Trophoblast cell (in vitro differentiated cells and primary cell): Measurements from ENCODE around the gene CCDC80.
"Not testable (repeated sequence)": the region's sequence is repeated elsewhere in the genome, so short reads cannot be mapped to it uniquely, and the experiment has no call there.

Experiments
- DNase-seq, 2 donors: peaks; one replicate each; pipeline ENCODE4 v3.0.0-alpha.2; 2016
- H2AFZ ChIP-seq: 2 replicates; pipeline ENCODE4 v1.6.1; 2013; ENCODE audit warnings: low read length, moderate library complexity, mild to moderate bottlenecking; ENCODE audit not compliant: insufficient read depth, poor library complexity
- H2AK5ac ChIP-seq: 2 replicates; pipeline ENCODE4 v1.6.1; 2013; ENCODE audit warnings: mild to moderate bottlenecking, low read length
- H2BK120ac ChIP-seq: 2 replicates; pipeline ENCODE4 v1.6.1; 2013; ENCODE audit warnings: low read length, mild to moderate bottlenecking, moderate library complexity; ENCODE audit not compliant: insufficient read depth, poor library complexity
- H2BK12ac ChIP-seq: 2 replicates; pipeline ENCODE4 v1.6.1; 2013; ENCODE audit warnings: mild to moderate bottlenecking, low read length, moderate library complexity
- H2BK5ac ChIP-seq: 2 replicates; pipeline ENCODE4 v1.6.1; 2013; ENCODE audit warnings: low read length, low read depth, moderate library complexity, mild to moderate bottlenecking; ENCODE audit not compliant: poor library complexity
- H3K14ac ChIP-seq: 2 replicates; pipeline ENCODE4 v1.6.1; 2013; ENCODE audit warnings: mild to moderate bottlenecking, low read length
- H3K18ac ChIP-seq: 2 replicates; pipeline ENCODE4 v1.6.1; 2013; ENCODE audit warnings: mild to moderate bottlenecking, low read length
- H3K23ac ChIP-seq: 2 replicates; pipeline ENCODE4 v1.6.1; 2013; ENCODE audit warnings: low read length
- H3K27ac ChIP-seq: 2 replicates; pipeline ENCODE4 v1.5.1; 2013; ENCODE audit warnings: low read depth, mild to moderate bottlenecking, inconsistent platforms, low read length, moderate library complexity
- H3K27me3 ChIP-seq: 2 replicates; pipeline ENCODE4 v1.6.1; 2013; ENCODE audit warnings: inconsistent platforms, mild to moderate bottlenecking, low read length, moderate library complexity; ENCODE audit not compliant: insufficient read depth
- H3K36me3 ChIP-seq, 2 experiments: 1 replicate in 1 of 2; 2 replicates in 1 of 2; pipeline ENCODE4 v1.6.1; 2013; ENCODE audit warnings: low read length in 2 of 2, mild to moderate bottlenecking in 2 of 2, moderate library complexity in 1 of 2; ENCODE audit not compliant: insufficient read depth in 2 of 2, control insufficient read depth in 1 of 2
- H3K4ac ChIP-seq: 2 replicates; pipeline ENCODE4 v1.6.1; 2013; ENCODE audit warnings: low read depth, mild to moderate bottlenecking, low read length, moderate library complexity
- H3K4me1 ChIP-seq, 2 experiments: 1 replicate in 1 of 2; 2 replicates in 1 of 2; pipeline ENCODE4 v1.6.1; 2013; ENCODE audit warnings: low read length in 2 of 2, mild to moderate bottlenecking in 2 of 2, moderate library complexity in 1 of 2; ENCODE audit not compliant: insufficient read depth in 2 of 2, control insufficient read depth in 1 of 2
- H3K4me2 ChIP-seq: 2 replicates; pipeline ENCODE4 v1.6.1; 2013; ENCODE audit warnings: inconsistent platforms, mild to moderate bottlenecking, low read length, moderate library complexity
- H3K4me3 ChIP-seq: 2 replicates; pipeline ENCODE4 v1.5.1; 2013; ENCODE audit warnings: mild to moderate bottlenecking, low read depth, low read length, inconsistent platforms
- H3K79me1 ChIP-seq: one replicate; pipeline ENCODE4 v1.6.1; 2013; ENCODE audit warnings: low read length
- H3K79me2 ChIP-seq: 2 replicates; pipeline ENCODE4 v1.6.1; 2013; ENCODE audit warnings: low read length, mild to moderate bottlenecking; ENCODE audit not compliant: control insufficient read depth, insufficient read depth, poor library complexity
- H3K9ac ChIP-seq: 2 replicates; pipeline ENCODE4 v1.6.1; 2013; ENCODE audit warnings: mild to moderate bottlenecking, low read length
- H3K9me3 ChIP-seq: 2 replicates; pipeline ENCODE4 v1.6.1; 2013; ENCODE audit warnings: low read depth, mild to moderate bottlenecking, control low read depth, inconsistent platforms, low read length; ENCODE audit not compliant: insufficient read depth
- H4K12ac ChIP-seq: 2 replicates; pipeline ENCODE4 v1.6.1; 2013; ENCODE audit warnings: low read depth, mild to moderate bottlenecking, low read length, moderate library complexity
- H4K8ac ChIP-seq: 2 replicates; pipeline ENCODE4 v1.6.1; 2013; ENCODE audit warnings: low read depth, mild to moderate bottlenecking, low read length, moderate library complexity
- H4K91ac ChIP-seq: one replicate; pipeline ENCODE4 v1.6.1; 2013; ENCODE audit warnings: low read depth, mild to moderate bottlenecking, low read length, moderate library complexity
- WGBS: extraction: QIAGEN DNeasy Blood & Tissue Kit; methylation state at CpG from one replicate; pipeline ENCODE4 v1.1.7; 2013; ENCODE audit warnings: missing lambda C conversion rate; ENCODE audit not compliant: insufficient read length, insufficient coverage; ENCODE audit errors: extremely low coverage; 5-methylcytosine and 5-hydroxymethylcytosine counted together

CCDC80 gene

GRCh38 chr3:112670824-112671223, 29.9 kb upstream of the CCDC80 start:
- H3K27me3 ChIP-seq, result no peaks in the 10 kb centered on the region
- H3K23ac ChIP-seq, result no peak overlapping the region
- H2BK120ac ChIP-seq, result peak overlapping the region; percentile 89
- H3K9me3 ChIP-seq, result no peaks in the 10 kb centered on the region
- DNase-seq, result no peak
- peak overlapping the region; percentile 74 for H3K4ac ChIP-seq
- peak overlapping the region; percentile 61 for H4K91ac ChIP-seq
- H3K79me1 ChIP-seq, result peaks cover 30% of the 10 kb centered on the region
- no peak overlapping the region for H3K9ac ChIP-seq
- H3K4me1 ChIP-seq, result peaks cover 6 to 21% of the 10 kb centered on the region in 2 experiments
- H3K27ac ChIP-seq, result peak overlapping the region; percentile 76
- no peak overlapping the region for H3K4me2 ChIP-seq
- H2BK12ac ChIP-seq, result peak overlapping the region; percentile 91
- H4K8ac ChIP-seq, result peak overlapping the region; percentile 49
- H3K36me3 ChIP-seq, result no peaks in the 10 kb centered on the region
- H2AK5ac ChIP-seq, result no peak overlapping the region
- no peak overlapping the region for H3K4me3 ChIP-seq
- no peaks in the 10 kb centered on the region for H3K79me2 ChIP-seq
- H2AFZ ChIP-seq, result no peak overlapping the region
- no CpG with 5 or more reads among the region's 7 CpGs for WGBS
- peak overlapping the region; percentile 48 for H4K12ac ChIP-seq
- no peak overlapping the region for H3K18ac ChIP-seq
- H2BK5ac ChIP-seq, result no peak overlapping the region
- H3K14ac ChIP-seq, result no peak overlapping the region

- Histone ChIP-seq H3K14ac (no peak overlapping the region), H3K4me3 (no peak overlapping the region), H3K4me1 (peaks cover 6 to 9% of the 10 kb centered on the region in 2 experiments), H3K4me2 (no peak overlapping the region), H3K4ac (no peak overlapping the region), H3K27ac (no peak overlapping the region), H3K23ac (no peak overlapping the region), H2AFZ (no peak overlapping the region), H2BK5ac (no peak overlapping the region), H2BK120ac (no peak overlapping the region), H3K79me2 (no peaks in the 10 kb centered on the region), H3K9me3 (no peaks in the 10 kb centered on the region), H3K36me3 (no peaks in the 10 kb centered on the region), H3K79me1 (peaks cover 18% of the 10 kb centered on the region), H2AK5ac (no peak overlapping the region), H4K8ac (no peak overlapping the region), H2BK12ac (no peak overlapping the region), H4K91ac (no peak overlapping the region), H3K27me3 (no peaks in the 10 kb centered on the region), H3K18ac (no peak overlapping the region), H4K12ac (no peak overlapping the region), H3K9ac (no peak overlapping the region)
- WGBS, result no CpG with 5 or more reads among the region's 4 CpGs
- DNase-seq, result no peak
Observed at GRCh38 chr3:112667599-112667998, 26.7 kb upstream of the CCDC80 start.

- not testable (repeated sequence) for H4K12ac ChIP-seq, H3K79me1 ChIP-seq, H3K4me2 ChIP-seq, H3K14ac ChIP-seq, H3K27ac ChIP-seq, H4K8ac ChIP-seq, H2BK12ac ChIP-seq, DNase-seq, H4K91ac ChIP-seq, H2AK5ac ChIP-seq, H2BK5ac ChIP-seq, H3K36me3 ChIP-seq, H2BK120ac ChIP-seq, H3K79me2 ChIP-seq, H3K4ac ChIP-seq, H3K9me3 ChIP-seq, H3K4me3 ChIP-seq, H3K23ac ChIP-seq, H3K9ac ChIP-seq, H3K27me3 ChIP-seq, H3K18ac ChIP-seq, H3K4me1 ChIP-seq, H2AFZ ChIP-seq
- WGBS, result no CpG with 5 or more reads among the region's 9 CpGs
Observed at GRCh38 chr3:112665009-112665408, 24.1 kb upstream of the CCDC80 start.

DNA sequence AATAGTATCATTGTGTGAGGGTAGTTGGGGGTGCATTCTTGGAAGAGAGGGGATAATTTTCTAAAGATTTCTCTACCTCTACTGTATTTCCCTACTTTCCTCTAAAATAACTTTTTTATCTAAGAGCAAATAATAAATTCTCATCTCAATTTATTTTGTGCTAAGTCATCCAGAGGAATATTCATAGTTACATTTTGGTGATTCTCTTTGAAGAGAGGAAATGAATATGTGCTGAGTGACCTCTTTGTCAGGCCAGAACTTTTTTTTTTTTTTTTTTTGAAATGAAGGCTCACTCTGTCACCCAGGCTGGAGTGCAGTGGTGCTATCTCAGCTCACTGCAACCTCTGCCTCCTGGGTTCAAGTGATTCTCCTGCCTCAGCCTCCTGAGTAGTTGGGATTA, 15.1 kb upstream of the CCDC80 start:
- Histone ChIP-seq H4K12ac (no peak overlapping the region), H3K4me3 (no peak overlapping the region), H3K79me1 (peaks cover 22% of the 10 kb centered on the region), H3K36me3 (no peaks in the 10 kb centered on the region), H3K4me1 (peaks cover 9 to 14% of the 10 kb centered on the region in 2 experiments), H3K4ac (no peak overlapping the region), H3K9ac (no peak overlapping the region), H3K79me2 (peaks cover 5% of the 10 kb centered on the region), H2BK5ac (no peak overlapping the region), H3K18ac (no peak overlapping the region), H2AFZ (no peak overlapping the region), H4K91ac (peak overlapping the region; percentile 47), H3K4me2 (no peak overlapping the region), H3K27ac (no peak overlapping the region), H3K27me3 (no peaks in the 10 kb centered on the region), H3K14ac (no peak overlapping the region), H3K9me3 (no peaks in the 10 kb centered on the region), H4K8ac (no peak overlapping the region), H2BK120ac (peak overlapping the region; percentile 33), H2BK12ac (peak overlapping the region; percentile 64), H3K23ac (no peak overlapping the region), H2AK5ac (no peak overlapping the region)
- no peak for DNase-seq
